ENCODE data around the gene AGFG2. TPM values are rescaled to one million over a fixed set of nuclear protein-coding genes. Genes with fewer than 3 reads are reported as not detected.
A peak's percentile ranks its signal among the peaks of the same experiment; 100 is the strongest.

AGFG2 gene
- total and polyA plus RNA-seq, 2 of the 13 experiments (the other 11 are each of a cell fraction or from before 2014, with no cell fraction given), result 125 to 132 TPM

DNA sequence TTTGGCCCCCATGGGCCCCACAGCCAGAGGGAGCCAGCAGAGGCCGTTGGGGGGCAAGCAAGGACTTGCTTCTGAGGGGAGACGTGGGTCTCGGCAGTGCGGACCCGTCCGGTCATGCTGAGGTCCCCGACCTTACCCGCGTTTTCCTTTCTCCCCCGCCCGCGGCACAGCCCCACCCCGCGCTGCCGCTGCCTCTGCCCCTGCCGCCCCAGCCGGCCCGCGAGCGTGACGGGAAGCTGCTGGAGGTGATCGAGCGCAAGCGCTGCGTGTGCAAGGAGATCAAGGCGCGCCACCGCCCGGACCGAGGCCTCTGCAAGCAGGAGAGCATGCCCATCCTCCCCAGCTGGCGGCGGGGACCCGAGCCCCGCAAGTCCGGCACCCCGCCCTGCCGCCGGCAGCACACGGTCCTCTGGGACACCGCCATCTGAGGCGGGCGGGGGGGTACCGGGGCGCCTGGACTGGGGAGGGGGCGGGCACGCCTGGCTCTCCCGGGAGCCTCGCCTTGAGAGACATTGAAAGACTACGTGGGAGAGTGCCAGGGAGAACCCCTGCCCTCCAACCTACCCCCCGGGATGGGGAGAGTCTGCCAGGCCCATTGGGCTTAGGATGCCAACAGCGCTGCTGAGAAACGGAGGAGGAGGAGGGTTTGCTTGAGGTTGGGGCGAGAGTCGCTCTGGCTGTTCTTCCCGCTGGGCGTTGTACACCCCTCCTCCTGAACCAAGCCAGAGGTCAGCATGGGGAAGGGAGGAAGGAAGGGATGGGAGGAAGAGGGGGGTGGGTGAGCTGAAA is 45.3 kb upstream of the AGFG2 start (continued):
- TF ChIP-seq, protein P1, sequence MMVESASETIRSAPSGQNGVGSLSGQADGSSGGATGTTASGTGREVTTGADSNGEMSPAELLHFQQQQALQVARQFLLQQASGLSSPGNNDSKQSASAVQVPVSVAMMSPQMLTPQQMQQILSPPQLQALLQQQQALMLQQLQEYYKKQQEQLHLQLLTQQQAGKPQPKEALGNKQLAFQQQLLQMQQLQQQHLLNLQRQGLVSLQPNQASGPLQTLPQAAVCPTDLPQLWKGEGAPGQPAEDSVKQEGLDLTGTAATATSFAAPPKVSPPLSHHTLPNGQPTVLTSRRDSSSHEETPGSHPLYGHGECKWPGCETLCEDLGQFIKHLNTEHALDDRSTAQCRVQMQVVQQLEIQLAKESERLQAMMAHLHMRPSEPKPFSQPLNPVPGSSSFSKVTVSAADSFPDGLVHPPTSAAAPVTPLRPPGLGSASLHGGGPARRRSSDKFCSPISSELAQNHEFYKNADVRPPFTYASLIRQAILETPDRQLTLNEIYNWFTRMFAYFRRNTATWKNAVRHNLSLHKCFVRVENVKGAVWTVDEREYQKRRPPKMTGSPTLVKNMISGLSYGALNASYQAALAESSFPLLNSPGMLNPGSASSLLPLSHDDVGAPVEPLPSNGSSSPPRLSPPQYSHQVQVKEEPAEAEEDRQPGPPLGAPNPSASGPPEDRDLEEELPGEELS (CRISPR knock-in tag; IDR thresholded peaks at IDR 0.05), result no peak
- TF ChIP-seq, protein P2, sequence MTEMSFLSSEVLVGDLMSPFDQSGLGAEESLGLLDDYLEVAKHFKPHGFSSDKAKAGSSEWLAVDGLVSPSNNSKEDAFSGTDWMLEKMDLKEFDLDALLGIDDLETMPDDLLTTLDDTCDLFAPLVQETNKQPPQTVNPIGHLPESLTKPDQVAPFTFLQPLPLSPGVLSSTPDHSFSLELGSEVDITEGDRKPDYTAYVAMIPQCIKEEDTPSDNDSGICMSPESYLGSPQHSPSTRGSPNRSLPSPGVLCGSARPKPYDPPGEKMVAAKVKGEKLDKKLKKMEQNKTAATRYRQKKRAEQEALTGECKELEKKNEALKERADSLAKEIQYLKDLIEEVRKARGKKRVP (CRISPR knock-in tag; IDR thresholded peaks at IDR 0.05), result no peak
- TF ChIP-seq SPEN (CRISPR knock-in tag; IDR thresholded peaks at IDR 0.05; ENCODE audit: low read depth), result no peak; the same call in 1 of the 2 replicates
- TF ChIP-seq ZNF839 (CRISPR knock-in tag; IDR thresholded peaks at IDR 0.05; ENCODE audit: borderline replicate concordance), result no peak
- TF ChIP-seq ZNF724P (CRISPR knock-in tag; IDR thresholded peaks at IDR 0.05; ENCODE audit: borderline replicate concordance), result no peak
- no peak for TF ChIP-seq ZNF619 (CRISPR knock-in tag; IDR thresholded peaks at IDR 0.05)
- 0 out of 2 replicates have a peak, but pooled peaks have one; percentile 56 for TF ChIP-seq ZC3H13 (CRISPR knock-in tag; IDR thresholded peaks at IDR 0.05)
- TF ChIP-seq HNRNPL (IDR thresholded peaks at IDR 0.05; ENCODE audit: low read depth, low read length), result 0 out of 2 replicates have a peak, but pooled peaks have one; percentile 32
- no peak for TF ChIP-seq ATF7 (IDR thresholded peaks at IDR 0.05)
- TF ChIP-seq ATF7 (CRISPR knock-in tag; IDR thresholded peaks at IDR 0.05), result no peak
- TF ChIP-seq MEIS2 (CRISPR knock-in tag; IDR thresholded peaks at IDR 0.05), result no peak
- TF ChIP-seq, protein P3, sequence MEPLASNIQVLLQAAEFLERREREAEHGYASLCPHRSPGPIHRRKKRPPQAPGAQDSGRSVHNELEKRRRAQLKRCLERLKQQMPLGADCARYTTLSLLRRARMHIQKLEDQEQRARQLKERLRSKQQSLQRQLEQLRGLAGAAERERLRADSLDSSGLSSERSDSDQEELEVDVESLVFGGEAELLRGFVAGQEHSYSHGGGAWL (CRISPR knock-in tag; IDR thresholded peaks at IDR 0.05), result peak; percentile 52; the same call in 1 of the 2 replicates
- TF ChIP-seq, protein P4, sequence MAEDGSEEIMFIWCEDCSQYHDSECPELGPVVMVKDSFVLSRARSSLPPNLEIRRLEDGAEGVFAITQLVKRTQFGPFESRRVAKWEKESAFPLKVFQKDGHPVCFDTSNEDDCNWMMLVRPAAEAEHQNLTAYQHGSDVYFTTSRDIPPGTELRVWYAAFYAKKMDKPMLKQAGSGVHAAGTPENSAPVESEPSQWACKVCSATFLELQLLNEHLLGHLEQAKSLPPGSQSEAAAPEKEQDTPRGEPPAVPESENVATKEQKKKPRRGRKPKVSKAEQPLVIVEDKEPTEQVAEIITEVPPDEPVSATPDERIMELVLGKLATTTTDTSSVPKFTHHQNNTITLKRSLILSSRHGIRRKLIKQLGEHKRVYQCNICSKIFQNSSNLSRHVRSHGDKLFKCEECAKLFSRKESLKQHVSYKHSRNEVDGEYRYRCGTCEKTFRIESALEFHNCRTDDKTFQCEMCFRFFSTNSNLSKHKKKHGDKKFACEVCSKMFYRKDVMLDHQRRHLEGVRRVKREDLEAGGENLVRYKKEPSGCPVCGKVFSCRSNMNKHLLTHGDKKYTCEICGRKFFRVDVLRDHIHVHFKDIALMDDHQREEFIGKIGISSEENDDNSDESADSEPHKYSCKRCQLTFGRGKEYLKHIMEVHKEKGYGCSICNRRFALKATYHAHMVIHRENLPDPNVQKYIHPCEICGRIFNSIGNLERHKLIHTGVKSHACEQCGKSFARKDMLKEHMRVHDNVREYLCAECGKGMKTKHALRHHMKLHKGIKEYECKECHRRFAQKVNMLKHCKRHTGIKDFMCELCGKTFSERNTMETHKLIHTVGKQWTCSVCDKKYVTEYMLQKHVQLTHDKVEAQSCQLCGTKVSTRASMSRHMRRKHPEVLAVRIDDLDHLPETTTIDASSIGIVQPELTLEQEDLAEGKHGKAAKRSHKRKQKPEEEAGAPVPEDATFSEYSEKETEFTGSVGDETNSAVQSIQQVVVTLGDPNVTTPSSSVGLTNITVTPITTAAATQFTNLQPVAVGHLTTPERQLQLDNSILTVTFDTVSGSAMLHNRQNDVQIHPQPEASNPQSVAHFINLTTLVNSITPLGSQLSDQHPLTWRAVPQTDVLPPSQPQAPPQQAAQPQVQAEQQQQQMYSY (CRISPR knock-in tag; IDR thresholded peaks at IDR 0.05), result peak; percentile 86
- no peak for TF ChIP-seq ZNF772 (CRISPR knock-in tag; IDR thresholded peaks at IDR 0.05)
- 0 out of 2 replicates have a peak, but pooled peaks have one; percentile 14 for TF ChIP-seq SP5 (CRISPR knock-in tag; IDR thresholded peaks at IDR 0.05; ENCODE audit: borderline replicate concordance, low read depth)
- TF ChIP-seq ZNF343 (CRISPR knock-in tag; IDR thresholded peaks at IDR 0.05), result 0 out of 2 replicates have a peak, but pooled peaks have one; percentile 39
- TF ChIP-seq, protein P5, sequence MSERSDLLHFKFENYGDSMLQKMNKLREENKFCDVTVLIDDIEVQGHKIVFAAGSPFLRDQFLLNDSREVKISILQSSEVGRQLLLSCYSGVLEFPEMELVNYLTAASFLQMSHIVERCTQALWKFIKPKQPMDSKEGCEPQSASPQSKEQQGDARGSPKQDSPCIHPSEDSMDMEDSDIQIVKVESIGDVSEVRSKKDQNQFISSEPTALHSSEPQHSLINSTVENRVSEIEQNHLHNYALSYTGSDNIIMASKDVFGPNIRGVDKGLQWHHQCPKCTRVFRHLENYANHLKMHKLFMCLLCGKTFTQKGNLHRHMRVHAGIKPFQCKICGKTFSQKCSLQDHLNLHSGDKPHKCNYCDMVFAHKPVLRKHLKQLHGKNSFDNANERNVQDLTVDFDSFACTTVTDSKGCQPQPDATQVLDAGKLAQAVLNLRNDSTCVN (CRISPR knock-in tag; IDR thresholded peaks at IDR 0.05; ENCODE audit: borderline replicate concordance), result peak; percentile 36; the same call in 1 of the 2 replicates
- TF ChIP-seq, protein P6, sequence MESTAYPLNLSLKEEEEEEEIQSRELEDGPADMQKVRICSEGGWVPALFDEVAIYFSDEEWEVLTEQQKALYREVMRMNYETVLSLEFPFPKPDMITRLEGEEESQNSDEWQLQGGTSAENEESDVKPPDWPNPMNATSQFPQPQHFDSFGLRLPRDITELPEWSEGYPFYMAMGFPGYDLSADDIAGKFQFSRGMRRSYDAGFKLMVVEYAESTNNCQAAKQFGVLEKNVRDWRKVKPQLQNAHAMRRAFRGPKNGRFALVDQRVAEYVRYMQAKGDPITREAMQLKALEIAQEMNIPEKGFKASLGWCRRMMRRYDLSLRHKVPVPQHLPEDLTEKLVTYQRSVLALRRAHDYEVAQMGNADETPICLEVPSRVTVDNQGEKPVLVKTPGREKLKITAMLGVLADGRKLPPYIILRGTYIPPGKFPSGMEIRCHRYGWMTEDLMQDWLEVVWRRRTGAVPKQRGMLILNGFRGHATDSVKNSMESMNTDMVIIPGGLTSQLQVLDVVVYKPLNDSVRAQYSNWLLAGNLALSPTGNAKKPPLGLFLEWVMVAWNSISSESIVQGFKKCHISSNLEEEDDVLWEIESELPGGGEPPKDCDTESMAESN (CRISPR knock-in tag; conservative IDR thresholded peaks at IDR 0.05), result no peak
